HepG2 (cell line): ENCODE results near the gene AFF1. TPM values are rescaled to one million over a fixed set of nuclear protein-coding genes. Genes with fewer than 3 reads are reported as not detected.

Source experiments
- BRD4 ChIP-seq: sonication (generic); formaldehyde crosslinking; IDR thresholded peaks from 2 replicates; pipeline ENCODE4 v1.4.0; 2020; ENCODE audit warnings: missing genetic modification reagents
- HNRNPK ChIP-seq: fragments of 200-400 bp; formaldehyde crosslinking; IDR thresholded peaks from 2 replicates; pipeline ENCODE4 v1.6.1; 2018; ENCODE audit warnings: low read length, low read depth, moderate library complexity, mild to moderate bottlenecking; ENCODE audit not compliant: poor library complexity, severe bottlenecking
- KDM3A ChIP-seq: IDR thresholded peaks from 2 replicates; pipeline ENCODE4 v1.6.1; 2018; ENCODE audit warnings: low read depth, missing compliant biosample characterization
- LCORL ChIP-seq, 2 experiments: fragments of 450-650 bp in 1 of 2; sonication (generic) in 1 of 2; formaldehyde crosslinking in 1 of 2; IDR thresholded peaks; 2 replicates each; pipeline versions ENCODE4 v1.5.0 to v1.6.1; 2017 to 2020; ENCODE audit warnings: antibody characterized with exemption in 1 of 2, missing genetic modification reagents in 1 of 2
- MTERF4 ChIP-seq: sonication (generic); formaldehyde crosslinking; IDR thresholded peaks from 2 replicates; pipeline ENCODE4 v1.8.0; 2023; ENCODE audit warnings: mild to moderate bottlenecking, missing genetic modification reagents
- MXI1 ChIP-seq: IDR thresholded peaks from 3 replicates; pipeline ENCODE4 v1.6.1; 2012; ENCODE audit warnings: low read depth, low read length, inconsistent platforms, borderline replicate concordance
- NFYC ChIP-seq: IDR thresholded peaks from 2 replicates; pipeline ENCODE4 v1.6.1; 2016; ENCODE audit warnings: missing genetic modification reagents, missing compliant biosample characterization
- SKIL ChIP-seq: sonication (generic); formaldehyde crosslinking; IDR thresholded peaks from 2 replicates; pipeline ENCODE4 v1.8.0; 2022; ENCODE audit warnings: missing genetic modification reagents, mild to moderate bottlenecking, moderate library complexity, borderline replicate concordance
- SRY ChIP-seq: sonication (generic); formaldehyde crosslinking; IDR thresholded peaks from 2 replicates; pipeline ENCODE4 v1.8.0; 2022; ENCODE audit warnings: mild to moderate bottlenecking, missing genetic modification reagents
- SYNCRIP ChIP-seq: fragments of 200-400 bp; formaldehyde crosslinking; IDR thresholded peaks from 2 replicates; pipeline ENCODE4 v1.6.1; 2018; ENCODE audit warnings: mild to moderate bottlenecking, low read depth, low read length; ENCODE audit not compliant: insufficient read depth
- THAP11 ChIP-seq: IDR thresholded peaks from 2 replicates; pipeline ENCODE4 v1.6.1; 2016; ENCODE audit warnings: missing biosample characterization, missing genetic modification reagents
- ZBTB8A ChIP-seq: sonication (generic); formaldehyde crosslinking; IDR thresholded peaks from 2 replicates; pipeline ENCODE4 v1.4.0; 2020; ENCODE audit warnings: mild to moderate bottlenecking, low read depth, missing genetic modification reagents, borderline replicate concordance
- ZNF260 ChIP-seq: sonication (generic); formaldehyde crosslinking; IDR thresholded peaks from 2 replicates; pipeline ENCODE4 v1.4.0; 2020; ENCODE audit warnings: missing genetic modification reagents, low read depth, mild to moderate bottlenecking, borderline replicate concordance
- ZNF362 ChIP-seq: sonication (generic); formaldehyde crosslinking; IDR thresholded peaks from 2 replicates; pipeline ENCODE4 v1.4.0; 2020; ENCODE audit warnings: missing genetic modification reagents, mild to moderate bottlenecking, borderline replicate concordance
- ZNF616 ChIP-seq: sonication (generic); formaldehyde crosslinking; IDR thresholded peaks from 2 replicates; pipeline ENCODE4 v1.5.0; 2020; ENCODE audit warnings: low read depth, mild to moderate bottlenecking, missing genetic modification reagents
- polyA plus RNA-seq, 8 experiments: library from polyadenylated mRNA; depleted of rRNA in 3 of 8; stranded (reverse) in 7 of 8; unstranded in 1 of 8; fragments of >200 nt; fragmentation: Illumina TruSeq in 4 of 8; extraction: Trizol in 4 of 8; gene quantifications; 2 replicates each; pipeline versions ENCODE4 v1.2.1 to v1.2.3, GENCODE V29; 2011 to 2016; ENCODE audit warnings: low read depth in 4 of 8, missing spikeins in 1 of 8, mixed read lengths in 1 of 8; ENCODE audit not compliant: insufficient read depth in 1 of 8
- total RNA-seq, 5 experiments: library from RNA; depleted of rRNA; stranded (reverse); fragments of >200 nt; fragmentation: Illumina TruSeq; extraction: Trizol; gene quantifications; 2 replicates each; pipeline ENCODE4 v1.2.3, GENCODE V29; 2016; ENCODE audit warnings: low read depth in 1 of 5
- TF ChIP-seq, protein P1 (sequence below): sonication (generic); formaldehyde crosslinking; IDR thresholded peaks from 2 replicates; pipeline ENCODE4 v1.5.0; 2020; ENCODE audit warnings: mild to moderate bottlenecking, low read depth, missing genetic modification reagents, borderline replicate concordance
- TF ChIP-seq, protein P2 (sequence below): sonication (generic); formaldehyde crosslinking; IDR thresholded peaks from 2 replicates; pipeline ENCODE4 v1.4.0; 2020; ENCODE audit warnings: missing genetic modification reagents
- TF ChIP-seq, protein P3 (sequence below): sonication (generic); formaldehyde crosslinking; IDR thresholded peaks from 2 replicates; pipeline ENCODE4 v1.4.0; 2020; ENCODE audit warnings: mild to moderate bottlenecking, missing genetic modification reagents

The AFF1 gene
- total and polyA plus RNA-seq, 2 of the 13 experiments (the other 11 are each of a cell fraction or from before 2014, with no cell fraction given) = 15.5 to 15.9 TPM

- TF ChIP-seq ZNF616 (CRISPR knock-in tag) = no peak
- TF ChIP-seq SKIL (CRISPR knock-in tag) = no peak; the same call in 1 of the 2 replicates
- no peak for TF ChIP-seq HNRNPK
- TF ChIP-seq, protein P1, sequence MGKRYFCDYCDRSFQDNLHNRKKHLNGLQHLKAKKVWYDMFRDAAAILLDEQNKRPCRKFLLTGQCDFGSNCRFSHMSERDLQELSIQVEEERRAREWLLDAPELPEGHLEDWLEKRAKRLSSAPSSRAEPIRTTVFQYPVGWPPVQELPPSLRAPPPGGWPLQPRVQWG (CRISPR knock-in tag) = no peak
- no peak for TF ChIP-seq NFYC (CRISPR knock-in tag)
- TF ChIP-seq MXI1 = no peak
- no peak for TF ChIP-seq BRD4 (CRISPR knock-in tag)
- TF ChIP-seq, protein P2, sequence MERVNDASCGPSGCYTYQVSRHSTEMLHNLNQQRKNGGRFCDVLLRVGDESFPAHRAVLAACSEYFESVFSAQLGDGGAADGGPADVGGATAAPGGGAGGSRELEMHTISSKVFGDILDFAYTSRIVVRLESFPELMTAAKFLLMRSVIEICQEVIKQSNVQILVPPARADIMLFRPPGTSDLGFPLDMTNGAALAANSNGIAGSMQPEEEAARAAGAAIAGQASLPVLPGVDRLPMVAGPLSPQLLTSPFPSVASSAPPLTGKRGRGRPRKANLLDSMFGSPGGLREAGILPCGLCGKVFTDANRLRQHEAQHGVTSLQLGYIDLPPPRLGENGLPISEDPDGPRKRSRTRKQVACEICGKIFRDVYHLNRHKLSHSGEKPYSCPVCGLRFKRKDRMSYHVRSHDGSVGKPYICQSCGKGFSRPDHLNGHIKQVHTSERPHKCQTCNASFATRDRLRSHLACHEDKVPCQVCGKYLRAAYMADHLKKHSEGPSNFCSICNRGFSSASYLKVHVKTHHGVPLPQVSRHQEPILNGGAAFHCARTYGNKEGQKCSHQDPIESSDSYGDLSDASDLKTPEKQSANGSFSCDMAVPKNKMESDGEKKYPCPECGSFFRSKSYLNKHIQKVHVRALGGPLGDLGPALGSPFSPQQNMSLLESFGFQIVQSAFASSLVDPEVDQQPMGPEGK = 0 out of 2 replicates have a peak, but pooled peaks have one; percentile 40
- TF ChIP-seq, protein P3, sequence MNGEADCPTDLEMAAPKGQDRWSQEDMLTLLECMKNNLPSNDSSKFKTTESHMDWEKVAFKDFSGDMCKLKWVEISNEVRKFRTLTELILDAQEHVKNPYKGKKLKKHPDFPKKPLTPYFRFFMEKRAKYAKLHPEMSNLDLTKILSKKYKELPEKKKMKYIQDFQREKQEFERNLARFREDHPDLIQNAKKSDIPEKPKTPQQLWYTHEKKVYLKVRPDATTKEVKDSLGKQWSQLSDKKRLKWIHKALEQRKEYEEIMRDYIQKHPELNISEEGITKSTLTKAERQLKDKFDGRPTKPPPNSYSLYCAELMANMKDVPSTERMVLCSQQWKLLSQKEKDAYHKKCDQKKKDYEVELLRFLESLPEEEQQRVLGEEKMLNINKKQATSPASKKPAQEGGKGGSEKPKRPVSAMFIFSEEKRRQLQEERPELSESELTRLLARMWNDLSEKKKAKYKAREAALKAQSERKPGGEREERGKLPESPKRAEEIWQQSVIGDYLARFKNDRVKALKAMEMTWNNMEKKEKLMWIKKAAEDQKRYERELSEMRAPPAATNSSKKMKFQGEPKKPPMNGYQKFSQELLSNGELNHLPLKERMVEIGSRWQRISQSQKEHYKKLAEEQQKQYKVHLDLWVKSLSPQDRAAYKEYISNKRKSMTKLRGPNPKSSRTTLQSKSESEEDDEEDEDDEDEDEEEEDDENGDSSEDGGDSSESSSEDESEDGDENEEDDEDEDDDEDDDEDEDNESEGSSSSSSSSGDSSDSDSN (CRISPR knock-in tag) = peak; percentile 85
- no peak for TF ChIP-seq LCORL (IDR thresholded peaks at IDR 0.05)
- 0 out of 2 replicates have a peak, but pooled peaks have one; percentile 24 for TF ChIP-seq LCORL (CRISPR knock-in tag; IDR thresholded peaks at IDR 0.05)
- TF ChIP-seq THAP11 = peak; percentile 11; the same call in 1 of the 2 replicates
- TF ChIP-seq SRY (CRISPR knock-in tag) = peak; percentile 29; the same call in 1 of the 2 replicates
- no peak for TF ChIP-seq ZNF260 (CRISPR knock-in tag)
- TF ChIP-seq ZNF362 (CRISPR knock-in tag) = no peak
- TF ChIP-seq KDM3A (CRISPR knock-in tag) = no peak
- TF ChIP-seq MTERF4 = no peak
- TF ChIP-seq SYNCRIP = no peak
- TF ChIP-seq ZBTB8A (CRISPR knock-in tag) = no peak
Measured at GRCh38 chr4:86891762-86892635, 42.8 kb upstream of the AFF1 start, which contains the start of gene C4orf36 (continued).
